ENCODE data around the gene CRISPLD2.

CRISPLD2 gene

GRCh38 chr16:84957792-84958191 is 138.0 kb downstream of the CRISPLD2 start:
- DNase-seq (ENCODE audit: low read depth) = no peak
